ENCODE data around the gene OLFM1. TPM values are rescaled to one million over a fixed set of nuclear protein-coding genes. Genes with fewer than 3 reads are reported as not detected.

OLFM1 gene
- total RNA-seq, 2 donors from 2014 or later = 7.6 to 9.7 TPM

- H3K9me3 ChIP-seq = no peaks in the 10 kb centered on the region
- H3K27ac ChIP-seq = no peak overlapping the region
- no peak overlapping the region for H3K4me3 ChIP-seq
- no peak for TF ChIP-seq CTCF (IDR thresholded peaks at IDR 0.05)
- H3K36me3 ChIP-seq = no peaks in the 10 kb centered on the region
- no peaks in the 10 kb centered on the region for H3K4me1 ChIP-seq
- H3K27me3 ChIP-seq = no peaks in the 10 kb centered on the region
- DNase-seq (ENCODE audit: low spot score) = no peak
Observed at GRCh38 chr9:135126451-135127187, 39.2 kb downstream of the OLFM1 start.

GRCh38 chr9:135127718-135128670 lies 40.5 kb downstream of the OLFM1 start:
- Histone ChIP-seq H3K36me3 (no peaks in the 10 kb centered on the region), H3K27ac (no peak overlapping the region), H3K9me3 (no peaks in the 10 kb centered on the region), H3K4me1 (no peaks in the 10 kb centered on the region), H3K27me3 (no peaks in the 10 kb centered on the region), H3K4me3 (no peak overlapping the region)
- no peak for TF ChIP-seq CTCF (IDR thresholded peaks at IDR 0.05)
- DNase-seq (ENCODE audit: low spot score) = no peak

GRCh38 chr9:135129137-135129695 lies 41.7 kb downstream of the OLFM1 start:
- no peaks in the 10 kb centered on the region for H3K36me3 ChIP-seq
- no peak for DNase-seq (ENCODE audit: low spot score)
- H3K27me3 ChIP-seq = no peaks in the 10 kb centered on the region
- TF ChIP-seq CTCF (IDR thresholded peaks at IDR 0.05) = no peak
- no peak overlapping the region for H3K27ac ChIP-seq
- H3K4me1 ChIP-seq = no peaks in the 10 kb centered on the region
- no peak overlapping the region for H3K4me3 ChIP-seq
- no peaks in the 10 kb centered on the region for H3K9me3 ChIP-seq

GRCh38 chr9:135130207-135130976 lies 42.9 kb downstream of the OLFM1 start:
- Histone ChIP-seq H3K27ac (no peak overlapping the region), H3K27me3 (no peaks in the 10 kb centered on the region), H3K9me3 (no peaks in the 10 kb centered on the region), H3K36me3 (no peaks in the 10 kb centered on the region), H3K4me1 (no peaks in the 10 kb centered on the region), H3K4me3 (no peak overlapping the region)
- TF ChIP-seq CTCF (IDR thresholded peaks at IDR 0.05) = no peak
- no peak for DNase-seq (ENCODE audit: low spot score)

GRCh38 chr9:135131488-135131887 lies 44.0 kb downstream of the OLFM1 start:
- Histone ChIP-seq H3K4me1 (peaks cover 0 to 5% of the 10 kb centered on the region in 2 donors), H3K27ac (no peak overlapping the region), H3K36me3 (no peaks in the 10 kb centered on the region), H3K9me3 (no peaks in the 10 kb centered on the region), H3K27me3 (no peaks in the 10 kb centered on the region), H3K4me3 (no peak overlapping the region)
- DNase-seq (ENCODE audit: low spot score) = no peak
- no peak for TF ChIP-seq CTCF (IDR thresholded peaks at IDR 0.05)

Data from right atrium auricular region (tissue), 2 donors.